ENCODE results near the gene TMEM209. TPM values are rescaled to one million over a fixed set of nuclear protein-coding genes. Genes with fewer than 3 reads are reported as not detected.

Gene TMEM209
- total RNA-seq, 1 experiment from 2014 or later, result 21.0 TPM

GRCh38 chr7:130218806-130219620 is 13.8 kb upstream of the TMEM209 start:
- no peaks in the 10 kb centered on the region for H3K4me1 Mint-ChIP-seq
- DNase-seq (ENCODE audit: low spot score) (no peak), ATAC-seq (no peak)
- ChIA-PET POLR2A (interaction anchor here (0.8 kb wide), 1 partner anchor 1025 kb away, joined by 4 read pairs; no protein-coding TSS in a partner anchor), CTCF (interaction anchor here (0.6 kb wide), 1 partner anchor 748 kb away, joined by 3 read pairs; no protein-coding TSS in a partner anchor)
- H3K36me3 Mint-ChIP-seq, result no peaks in the 10 kb centered on the region
- no peak overlapping the region for H3K4me3 Mint-ChIP-seq
- no peak overlapping the region for H3K27ac Mint-ChIP-seq
- H3K27me3 Mint-ChIP-seq (ENCODE audit: low read depth), result peaks cover 7% of the 10 kb centered on the region; the same call in 1 of the 2 replicates
- TF ChIP-seq ZNF138 (CRISPR knock-in tag; conservative IDR thresholded peaks at IDR 0.05), result no peak
- TF ChIP-seq SOX15 (CRISPR knock-in tag; IDR thresholded peaks at IDR 0.05), result no peak
- H3K9me3 Mint-ChIP-seq, result peaks cover 6% of the 10 kb centered on the region; the same call in 1 of the 2 replicates

GRCh38 chr7:130216750-130217149 is 11.5 kb upstream of the TMEM209 start:
- no peak for DNase-seq (ENCODE audit: low spot score)
- no peak overlapping the region for H3K4me3 Mint-ChIP-seq
- ChIA-PET POLR2A (no interaction called here), CTCF (interaction anchor here (1.0 to 1.6 kb wide), 4 partner anchors 10 to 144 kb away, joined by 3 to 6 read pairs (median 4); partner anchors contain the start of gene TMEM209)
- TF ChIP-seq GRHL2 (CRISPR knock-in tag; IDR thresholded peaks at IDR 0.05; ENCODE audit: insufficient replicate concordance, severe bottlenecking) (no peak), FOXP4 (CRISPR knock-in tag; IDR thresholded peaks at IDR 0.05) (no peak), CDX4 (CRISPR knock-in tag; IDR thresholded peaks at IDR 0.05; ENCODE audit: borderline replicate concordance) (no peak), ETV6 (CRISPR knock-in tag; IDR thresholded peaks at IDR 0.05) (no peak), HMGXB4 (CRISPR knock-in tag; IDR thresholded peaks at IDR 0.05) (no peak), PRRX2 (CRISPR knock-in tag; IDR thresholded peaks at IDR 0.05) (no peak), GTF2I (CRISPR knock-in tag; conservative IDR thresholded peaks at IDR 0.05) (no peak), CREB1 (CRISPR knock-in tag; IDR thresholded peaks at IDR 0.05) (no peak), MLX (CRISPR knock-in tag; IDR thresholded peaks at IDR 0.05) (no peak), JUN (CRISPR knock-in tag; IDR thresholded peaks at IDR 0.05) (no peak), ZNF219 (CRISPR knock-in tag; IDR thresholded peaks at IDR 0.05; ENCODE audit: borderline replicate concordance) (no peak)
- no peaks in the 10 kb centered on the region for H3K36me3 Mint-ChIP-seq
- ATAC-seq, result peak; percentile 72
- peaks cover 3% of the 10 kb centered on the region; the same call in 1 of the 2 replicates for H3K27me3 Mint-ChIP-seq (ENCODE audit: low read depth)
- H3K4me1 Mint-ChIP-seq, result no peaks in the 10 kb centered on the region
- no peak overlapping the region for H3K27ac Mint-ChIP-seq
- H3K9me3 Mint-ChIP-seq, result no peaks in the 10 kb centered on the region

- H3K4me3 Mint-ChIP-seq, result no peak overlapping the region
- H3K4me1 Mint-ChIP-seq, result no peaks in the 10 kb centered on the region
- POLR2A ChIA-PET, result no interaction called here
- no peak overlapping the region for H3K27ac Mint-ChIP-seq
- H3K27me3 Mint-ChIP-seq (ENCODE audit: low read depth), result peaks cover 3% of the 10 kb centered on the region; the same call in 1 of the 2 replicates
- no peak for DNase-seq (ENCODE audit: low spot score)
- CTCF ChIA-PET, result interaction anchor here (0.6 kb wide), 1 partner anchor 77 kb away, joined by 3 read pairs; the partner anchor contains the start of gene CPA4
- no peaks in the 10 kb centered on the region for H3K9me3 Mint-ChIP-seq
- H3K36me3 Mint-ChIP-seq, result no peaks in the 10 kb centered on the region
- ATAC-seq, result no peak
- no peak for TF ChIP-seq FOXP1 (CRISPR knock-in tag; IDR thresholded peaks at IDR 0.05; ENCODE audit: borderline replicate concordance)
- TF ChIP-seq ATF2 (CRISPR knock-in tag; IDR thresholded peaks at IDR 0.05; ENCODE audit: borderline replicate concordance, low read depth), result no peak
- no peak for TF ChIP-seq FOXP4 (CRISPR knock-in tag; IDR thresholded peaks at IDR 0.05)
- no peak for TF ChIP-seq OVOL2 (CRISPR knock-in tag; IDR thresholded peaks at IDR 0.05; ENCODE audit: borderline replicate concordance)
- no peak for TF ChIP-seq IRF1 (CRISPR knock-in tag; IDR thresholded peaks at IDR 0.05)
- no peak for TF ChIP-seq ZNF416 (CRISPR knock-in tag; IDR thresholded peaks at IDR 0.05)
- no peak for TF ChIP-seq ETV6 (CRISPR knock-in tag; IDR thresholded peaks at IDR 0.05)
- TF ChIP-seq HMGXB4 (CRISPR knock-in tag; IDR thresholded peaks at IDR 0.05), result no peak
Measured at GRCh38 chr7:130216025-130216424, 10.8 kb upstream of the TMEM209 start.
